HEK293 (cell line): ENCODE results near the gene KRTAP4-6.
A peak's percentile ranks its signal among the peaks of the same experiment; 100 is the strongest.

Experiments used
- CTCF ChIA-PET: fragments of 350-600 bp; formaldehyde crosslinking; extraction: SDS; loops from one replicate; lab custom pipeline; 2021; ENCODE audit warnings: antibody characterized with exemption; lab: Yijun Ruan, JAX
- POLR2A ChIA-PET: fragments of 300-600 bp; formaldehyde crosslinking; extraction: SDS; loops from one replicate; lab custom pipeline; 2020; ENCODE audit warnings: antibody characterized with exemption, inconsistent platforms; lab: Yijun Ruan, JAX
- H3K27ac ChIP-seq: fragments of 200-500 bp; sonication (Bioruptor generic); 2 replicates; pipeline ENCODE4 v1.5.1; 2014; ENCODE audit warnings: low read depth, low read length, control low read depth, inconsistent platforms; ENCODE audit errors: extremely low read depth
- H3K36me3 ChIP-seq, 2 experiments: fragments of 200-500 bp in 1 of 2; sonication (Bioruptor generic) in 1 of 2; 1 replicate in 1 of 2; 2 replicates in 1 of 2; pipeline ENCODE4 v1.5.1; 2014 to 2017; ENCODE audit warnings: inconsistent platforms in 2 of 2, low read length in 2 of 2; ENCODE audit not compliant: control insufficient read depth in 2 of 2, insufficient read depth in 1 of 2
- H3K4me1 ChIP-seq: fragments of 200-500 bp; sonication (Bioruptor generic); 2 replicates; pipeline ENCODE4 v1.5.1; 2014; ENCODE audit warnings: mild to moderate bottlenecking, low read length, inconsistent platforms; ENCODE audit not compliant: control insufficient read depth, insufficient read depth
- H3K4me3 ChIP-seq: 2 replicates; pipeline ENCODE4 v1.5.1; 2011; ENCODE audit warnings: low read depth, mild to moderate bottlenecking, control low read depth, low read length, moderate library complexity
- H3K9me3 ChIP-seq: fragments of 200-500 bp; sonication (Bioruptor generic); 2 replicates; pipeline ENCODE4 v1.5.1; 2014; ENCODE audit warnings: low read depth, low read length, inconsistent platforms; ENCODE audit not compliant: control insufficient read depth, insufficient read depth
- AEBP2 ChIP-seq: fragments of 450-650 bp; formaldehyde crosslinking; IDR thresholded peaks from 2 replicates; pipeline ENCODE4 v1.5.1; 2016; ENCODE audit warnings: missing biosample characterization, missing genetic modification characterization, borderline replicate concordance
- EGR2 ChIP-seq: fragments of 450-650 bp; formaldehyde crosslinking; IDR thresholded peaks from 2 replicates; pipeline ENCODE4 v1.5.1; 2016; ENCODE audit warnings: low read depth, missing biosample characterization, missing genetic modification characterization
- IKZF3 ChIP-seq: fragments of 450-650 bp; IDR thresholded peaks from 2 replicates; pipeline ENCODE4 v1.5.0; 2018; ENCODE audit warnings: missing biosample characterization, mild to moderate bottlenecking, missing genetic modification characterization, moderate library complexity
- KLF10 ChIP-seq: fragments of 450-650 bp; IDR thresholded peaks from 2 replicates; pipeline ENCODE4 v1.5.1; 2018; ENCODE audit warnings: missing biosample characterization, mild to moderate bottlenecking, missing genetic modification characterization
- OVOL3 ChIP-seq: fragments of 450-650 bp; formaldehyde crosslinking; IDR thresholded peaks from 2 replicates; pipeline ENCODE4 v1.5.1; 2016; ENCODE audit warnings: missing biosample characterization, missing genetic modification characterization
- PBX3 ChIP-seq: sonication (generic); formaldehyde crosslinking; IDR thresholded peaks from 2 replicates; pipeline ENCODE4 v1.8.1; 2022; ENCODE audit warnings: mild to moderate bottlenecking, moderate library complexity, missing genetic modification reagents
- PRDM1 ChIP-seq: fragments of 450-650 bp; formaldehyde crosslinking; IDR thresholded peaks from 2 replicates; pipeline ENCODE4; 2016; ENCODE audit warnings: missing biosample characterization, missing genetic modification characterization
- REPIN1 ChIP-seq: fragments of 450-650 bp; formaldehyde crosslinking; IDR thresholded peaks from 2 replicates; pipeline ENCODE4 v1.5.1; 2017; ENCODE audit warnings: missing biosample characterization, missing genetic modification characterization, low read depth
- SCRT2 ChIP-seq: fragments of 450-650 bp; formaldehyde crosslinking; IDR thresholded peaks from 2 replicates; pipeline ENCODE4 v1.5.1; 2016; ENCODE audit warnings: missing biosample characterization, missing genetic modification characterization
- ZBTB26 ChIP-seq: fragments of 450-650 bp; formaldehyde crosslinking; optimal IDR thresholded peaks from 2 replicates; pipeline ENCODE3; 2016; ENCODE audit warnings: missing biosample characterization, mild to moderate bottlenecking, missing genetic modification characterization
- ZBTB8A ChIP-seq: fragments of 450-650 bp; formaldehyde crosslinking; IDR thresholded peaks from 2 replicates; pipeline ENCODE4 v1.5.1; 2016; ENCODE audit warnings: missing biosample characterization, missing genetic modification characterization
- ZIC2 ChIP-seq: fragments of 450-650 bp; formaldehyde crosslinking; IDR thresholded peaks from 2 replicates; pipeline ENCODE4 v1.5.1; 2016; ENCODE audit warnings: missing biosample characterization, missing genetic modification characterization
- ZNF174 ChIP-seq: fragments of 450-650 bp; formaldehyde crosslinking; IDR thresholded peaks from 2 replicates; pipeline ENCODE4 v1.5.0; 2017; ENCODE audit warnings: missing biosample characterization, mild to moderate bottlenecking, missing genetic modification characterization
- ZNF280D ChIP-seq: fragments of 450-650 bp; formaldehyde crosslinking; IDR thresholded peaks from 2 replicates; pipeline ENCODE4 v1.5.1; 2016; ENCODE audit warnings: missing biosample characterization, missing genetic modification characterization
- ZNF354C ChIP-seq: fragments of 450-650 bp; formaldehyde crosslinking; IDR thresholded peaks from 2 replicates; pipeline ENCODE4 v1.5.1; 2016; ENCODE audit warnings: missing biosample characterization, missing genetic modification characterization, low read depth, borderline replicate concordance
- ZNF398 ChIP-seq: fragments of 450-650 bp; formaldehyde crosslinking; IDR thresholded peaks from 2 replicates; pipeline ENCODE4 v1.5.1; 2017; ENCODE audit warnings: missing biosample characterization, missing genetic modification characterization
- ZNF514 ChIP-seq: fragments of 450-650 bp; formaldehyde crosslinking; IDR thresholded peaks from 2 replicates; pipeline ENCODE4 v1.5.1; 2016; ENCODE audit warnings: missing biosample characterization, missing genetic modification characterization
- ZNF549 ChIP-seq: fragments of 450-650 bp; IDR thresholded peaks from 2 replicates; pipeline ENCODE4 v1.5.1; 2018; ENCODE audit warnings: missing biosample characterization, missing genetic modification characterization, mild to moderate bottlenecking, inconsistent platforms, moderate library complexity
- ZNF555 ChIP-seq: fragments of 450-650 bp; formaldehyde crosslinking; conservative IDR thresholded peaks from 2 replicates; pipeline ENCODE4 v1.5.1; 2017; ENCODE audit warnings: missing biosample characterization, mild to moderate bottlenecking, missing genetic modification characterization, inconsistent platforms
- ZNF621 ChIP-seq: fragments of 450-650 bp; formaldehyde crosslinking; IDR thresholded peaks from 2 replicates; pipeline ENCODE4 v1.5.1; 2017; ENCODE audit warnings: missing biosample characterization, missing genetic modification characterization
- ZNF843 ChIP-seq: fragments of 450-650 bp; formaldehyde crosslinking; IDR thresholded peaks from 2 replicates; pipeline ENCODE4 v1.5.1; 2016; ENCODE audit warnings: missing biosample characterization, missing genetic modification characterization
- ZSCAN30 ChIP-seq: fragments of 450-650 bp; IDR thresholded peaks from 2 replicates; pipeline ENCODE4 v1.5.1; 2018; ENCODE audit warnings: missing biosample characterization, mild to moderate bottlenecking, missing genetic modification characterization, moderate library complexity

The KRTAP4-6 gene

GRCh38 chr17:41184480-41184961 is 44.2 kb upstream of the KRTAP4-6 start, which contains the start of gene KRTAP4-1:
TSS of gene KRTAP4-1 (minus strand) at chr17:41184911. CDS start at chr17:41184854, 57 bp downstream.
- no peak within 1 kb of the TSS for H3K4me3 ChIP-seq
- POLR2A ChIA-PET, result no interaction called here

GRCh38 chr17:41178843-41179616 is 38.7 kb upstream of the KRTAP4-6 start:
- TF ChIP-seq OVOL3 (tag by site-specific recombination) (no peak), ZNF549 (tag by site-specific recombination) (peak; percentile 66)
- Histone ChIP-seq H3K9me3 (no peaks in the 10 kb centered on the region), H3K27ac (no peak overlapping the region), H3K4me1 (no peaks in the 10 kb centered on the region), H3K4me3 (no peak overlapping the region), H3K36me3 (no peaks in the 10 kb centered on the region)
- ChIA-PET CTCF (interaction anchor here (0.7 to 1.4 kb wide), 3 partner anchors 10 to 227 kb away, joined by 3 to 5 read pairs (median 4); no protein-coding TSS in a partner anchor), POLR2A (interaction anchor here (0.5 kb wide), 1 partner anchor 34 kb away, joined by 3 read pairs; no protein-coding TSS in a partner anchor)

More at GRCh38 chr17:41184480-41184961, 44.2 kb upstream of the KRTAP4-6 start, which contains the start of gene KRTAP4-1:
- H3K27ac ChIP-seq, result no peak within 1 kb of the TSS
- H3K9me3 ChIP-seq, result no peaks in the 10 kb centered on the region
- H3K36me3 ChIP-seq, result no peaks in the 10 kb centered on the region
- no peaks in the 10 kb centered on the region for H3K4me1 ChIP-seq
- CTCF ChIA-PET, result no interaction called here
- TF ChIP-seq ZNF174, result no peak
- TF ChIP-seq ZBTB26 (tag by site-specific recombination), result no peak
- TF ChIP-seq SCRT2 (tag by site-specific recombination), result peak; percentile 75
- TF ChIP-seq REPIN1, result no peak
- no peak for TF ChIP-seq ZNF514 (tag by site-specific recombination)
- TF ChIP-seq ZNF621 (tag by site-specific recombination), result no peak
- peak; percentile 75 for TF ChIP-seq ZIC2 (tag by site-specific recombination)
- TF ChIP-seq PRDM1, result no peak
- TF ChIP-seq PBX3 (CRISPR knock-in tag), result no peak

GRCh38 chr17:41178341-41178740 is 38.0 kb upstream of the KRTAP4-6 start:
- Histone ChIP-seq H3K27ac (no peak overlapping the region), H3K4me3 (no peak overlapping the region), H3K36me3 (no peaks in the 10 kb centered on the region), H3K9me3 (no peaks in the 10 kb centered on the region), H3K4me1 (no peaks in the 10 kb centered on the region)
- POLR2A ChIA-PET, result interaction anchor here (0.5 kb wide), 1 partner anchor 35 kb away, joined by 3 read pairs; no protein-coding TSS in a partner anchor
- CTCF ChIA-PET, result interaction anchor here (0.7 to 1.4 kb wide), 3 partner anchors 10 to 227 kb away, joined by 3 to 5 read pairs (median 4); no protein-coding TSS in a partner anchor
- TF ChIP-seq ZNF555 (tag by site-specific recombination) (no peak), ZSCAN30 (tag by site-specific recombination) (no peak), EGR2 (tag by site-specific recombination) (no peak), IKZF3 (tag by site-specific recombination) (no peak), AEBP2 (tag by site-specific recombination) (no peak), ZNF354C (tag by site-specific recombination) (no peak), ZNF843 (tag by site-specific recombination) (no peak), ZBTB8A (tag by site-specific recombination) (no peak), KLF10 (tag by site-specific recombination) (no peak), ZNF398 (no peak), ZNF280D (no peak)
